ENCODE results near the gene EBLN2.

- no peak for TF ChIP-seq CTCF (IDR thresholded peaks at IDR 0.05)
- no peak for TF ChIP-seq ZFX (IDR thresholded peaks at IDR 0.05; ENCODE audit: borderline replicate concordance)
Measured at GRCh38 chr3:73018790-73019441, 42.5 kb upstream of the EBLN2 start.

Measured in 22Rv1 (cell line).